ENCODE results near the gene CC2D1A.
"Not testable (repeated sequence)": the region's sequence is repeated elsewhere in the genome, so short reads cannot be mapped to it uniquely, and the experiment has no call there.

CC2D1A gene

GRCh38 chr19:13908674-13909073, 2.7 kb downstream of the CC2D1A start:
- no peak for DNase-seq (ENCODE audit: low read depth in 2 of 2)

GRCh38 chr19:13909430-13909829, 3.4 kb downstream of the CC2D1A start:
- no peak for DNase-seq (ENCODE audit: low read depth in 2 of 2)

- DNase-seq (ENCODE audit: low read depth in 2 of 2), result no peak
Measured at GRCh38 chr19:13913352-13913751, 7.4 kb downstream of the CC2D1A start.

- DNase-seq (ENCODE audit: low read depth in 2 of 2), result no peak
Measured at GRCh38 chr19:13914777-13915176, 8.8 kb downstream of the CC2D1A start.

- DNase-seq (ENCODE audit: low read depth in 2 of 2), result no peak
Measured at GRCh38 chr19:13917888-13918406, 11.9 kb downstream of the CC2D1A start.

GRCh38 chr19:13918726-13919411, 12.9 kb downstream of the CC2D1A start:
- DNase-seq (ENCODE audit: low read depth in 2 of 2), result no peak

- DNase-seq (ENCODE audit: low read depth in 2 of 2), result no peak
Measured at GRCh38 chr19:13920524-13920923, 14.5 kb downstream of the CC2D1A start.

GRCh38 chr19:13920940-13921747, 15.1 kb downstream of the CC2D1A start:
- DNase-seq (ENCODE audit: low read depth in 2 of 2), result peak; percentile 12 to 32

- not testable (repeated sequence) for DNase-seq (ENCODE audit: low read depth in 2 of 2)
Measured at GRCh38 chr19:13922118-13922517, 16.1 kb downstream of the CC2D1A start.

- DNase-seq (ENCODE audit: low read depth in 2 of 2), result no peak
Measured at GRCh38 chr19:13923194-13923987, 17.4 kb downstream of the CC2D1A start.

GRCh38 chr19:13926010-13926409, 20.0 kb downstream of the CC2D1A start:
- DNase-seq (ENCODE audit: low read depth in 2 of 2), result no peak

- no peak for DNase-seq (ENCODE audit: low read depth in 2 of 2)
Measured at GRCh38 chr19:13926715-13927114, 20.7 kb downstream of the CC2D1A start.

- no peak for DNase-seq (ENCODE audit: low read depth in 2 of 2)
Measured at GRCh38 chr19:13929340-13929739, 23.3 kb downstream of the CC2D1A start.

- DNase-seq (ENCODE audit: low read depth in 2 of 2), result no peak
Measured at GRCh38 chr19:13929956-13930355, 24.0 kb downstream of the CC2D1A start.

GRCh38 chr19:13930402-13930801, 24.4 kb downstream of the CC2D1A start:
- no peak for DNase-seq (ENCODE audit: low read depth in 2 of 2)

GRCh38 chr19:13931391-13932148, 25.6 kb downstream of the CC2D1A start:
- DNase-seq (ENCODE audit: low read depth in 2 of 2), result no peak

- no peak for DNase-seq (ENCODE audit: low read depth in 2 of 2)
Measured at GRCh38 chr19:13932149-13932637, 26.2 kb downstream of the CC2D1A start.

GRCh38 chr19:13932911-13933393, 27.0 kb downstream of the CC2D1A start:
- DNase-seq (ENCODE audit: low read depth in 2 of 2), result no peak

- DNase-seq (ENCODE audit: low read depth in 2 of 2), result no peak
Measured at GRCh38 chr19:13934785-13935109, 28.7 kb downstream of the CC2D1A start.

- no peak for DNase-seq (ENCODE audit: low read depth in 2 of 2)
Measured at GRCh38 chr19:13935765-13936510, 29.9 kb downstream of the CC2D1A start.
